Activated B cell treated with CpG ODN at 0.5 μM for 24 hours (primary cell): ENCODE data around the gene MSI2. TPM values are rescaled to one million over a fixed set of nuclear protein-coding genes. Genes with fewer than 3 reads are reported as not detected.
A peak's percentile ranks its signal among the peaks of the same experiment; 100 is the strongest.

Source experiments
- ATAC-seq: fragments of 200-7000 bp; cut with Tn5 transposase; one replicate; pipeline ENCODE4 v1.10.0; 2021; ENCODE audit warnings: low read depth, mild to moderate bottlenecking, moderate library complexity
- CTCF ChIA-PET: fragments of 350-600 bp; sonication (Branson Sonifier 250); formaldehyde crosslinking; loops from one replicate; lab custom pipeline; 2021; ENCODE audit warnings: antibody characterized with exemption; lab: Charles Lee
- POLR2A ChIA-PET: fragments of 350-600 bp; sonication (Branson Sonifier 250); formaldehyde crosslinking; loops from one replicate; lab custom pipeline; 2021; ENCODE audit warnings: antibody characterized with exemption; lab: Charles Lee
- DNase-seq: peaks from one replicate; pipeline ENCODE4 v3.0.0; 2022
- H3K27ac Mint-ChIP-seq: one replicate; pipeline ENCODE4 v1.8.0; 2020; ENCODE audit warnings: mixed read lengths
- H3K27me3 Mint-ChIP-seq: one replicate; pipeline ENCODE4 v1.8.0; 2021; ENCODE audit warnings: mixed read lengths
- H3K36me3 Mint-ChIP-seq: one replicate; pipeline ENCODE4 v1.8.0; 2021; ENCODE audit warnings: low read depth, mixed read lengths
- H3K4me1 Mint-ChIP-seq: one replicate; pipeline ENCODE4 v1.8.0; 2021; ENCODE audit warnings: mixed read lengths
- H3K4me3 Mint-ChIP-seq: one replicate; pipeline ENCODE4 v1.8.0; 2020; ENCODE audit warnings: mild to moderate bottlenecking, mixed read lengths
- H3K9me3 Mint-ChIP-seq: one replicate; pipeline ENCODE4 v1.8.0; 2020; ENCODE audit warnings: mixed read lengths
- intact Hi-C: fragments of 100-400 bp; cut with micrococcal nuclease; formaldehyde crosslinking; loops from one replicate; pipeline ENCODE4 v1.15.1; 2024
- total RNA-seq: library from RNA; stranded (reverse); gene quantifications from 2 replicates; pipeline ENCODE4 v1.2.3, GENCODE V29; 2022
- TF ChIP-seq, protein P1 (sequence below): fragments of 200-600 bp; IDR thresholded peaks from one replicate; pipeline ENCODE4 v1.8.0; 2022; ENCODE audit warnings: antibody characterized with exemption, mild to moderate bottlenecking

The MSI2 gene
- total RNA-seq, 1 donor from 2014 or later: 102 TPM

DNA sequence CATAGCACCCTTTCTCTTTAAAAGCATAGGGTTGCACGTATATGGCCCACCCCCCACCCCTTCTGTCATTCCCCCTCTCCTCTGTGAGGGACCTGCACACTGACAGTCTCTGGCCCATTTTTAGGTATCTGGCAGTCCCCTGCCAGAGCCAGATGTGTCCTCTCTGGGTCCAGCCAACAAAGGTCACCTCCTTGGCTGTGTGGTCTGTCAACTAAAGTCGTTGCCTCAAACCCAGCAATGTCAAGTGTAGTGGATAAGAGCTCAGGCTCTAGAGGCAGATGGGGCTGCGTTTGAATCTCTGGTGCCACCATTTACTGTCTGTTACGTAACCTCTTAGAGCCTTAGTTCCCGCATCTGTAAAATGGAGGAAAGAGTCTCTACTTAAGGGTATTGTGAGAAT, 211.5 kb downstream of the MSI2 start:
- Mint-ChIP-seq H3K4me3 (no peak overlapping the region), H3K36me3 (no peaks in the 10 kb centered on the region), H3K27me3 (no peaks in the 10 kb centered on the region), H3K9me3 (no peaks in the 10 kb centered on the region), H3K4me1 (peaks cover 69% of the 10 kb centered on the region), H3K27ac (no peak overlapping the region)
- TF ChIP-seq, protein P1, sequence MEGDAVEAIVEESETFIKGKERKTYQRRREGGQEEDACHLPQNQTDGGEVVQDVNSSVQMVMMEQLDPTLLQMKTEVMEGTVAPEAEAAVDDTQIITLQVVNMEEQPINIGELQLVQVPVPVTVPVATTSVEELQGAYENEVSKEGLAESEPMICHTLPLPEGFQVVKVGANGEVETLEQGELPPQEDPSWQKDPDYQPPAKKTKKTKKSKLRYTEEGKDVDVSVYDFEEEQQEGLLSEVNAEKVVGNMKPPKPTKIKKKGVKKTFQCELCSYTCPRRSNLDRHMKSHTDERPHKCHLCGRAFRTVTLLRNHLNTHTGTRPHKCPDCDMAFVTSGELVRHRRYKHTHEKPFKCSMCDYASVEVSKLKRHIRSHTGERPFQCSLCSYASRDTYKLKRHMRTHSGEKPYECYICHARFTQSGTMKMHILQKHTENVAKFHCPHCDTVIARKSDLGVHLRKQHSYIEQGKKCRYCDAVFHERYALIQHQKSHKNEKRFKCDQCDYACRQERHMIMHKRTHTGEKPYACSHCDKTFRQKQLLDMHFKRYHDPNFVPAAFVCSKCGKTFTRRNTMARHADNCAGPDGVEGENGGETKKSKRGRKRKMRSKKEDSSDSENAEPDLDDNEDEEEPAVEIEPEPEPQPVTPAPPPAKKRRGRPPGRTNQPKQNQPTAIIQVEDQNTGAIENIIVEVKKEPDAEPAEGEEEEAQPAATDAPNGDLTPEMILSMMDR: no peak
- DNase-seq: no peak
- ChIA-PET CTCF (no interaction called here), POLR2A (interaction anchor here (0.7 kb wide), 1 partner anchor 30 kb away, joined by 4 read pairs; no protein-coding TSS in a partner anchor)
- intact Hi-C loops: no loop called here
- no peak for ATAC-seq

DNA sequence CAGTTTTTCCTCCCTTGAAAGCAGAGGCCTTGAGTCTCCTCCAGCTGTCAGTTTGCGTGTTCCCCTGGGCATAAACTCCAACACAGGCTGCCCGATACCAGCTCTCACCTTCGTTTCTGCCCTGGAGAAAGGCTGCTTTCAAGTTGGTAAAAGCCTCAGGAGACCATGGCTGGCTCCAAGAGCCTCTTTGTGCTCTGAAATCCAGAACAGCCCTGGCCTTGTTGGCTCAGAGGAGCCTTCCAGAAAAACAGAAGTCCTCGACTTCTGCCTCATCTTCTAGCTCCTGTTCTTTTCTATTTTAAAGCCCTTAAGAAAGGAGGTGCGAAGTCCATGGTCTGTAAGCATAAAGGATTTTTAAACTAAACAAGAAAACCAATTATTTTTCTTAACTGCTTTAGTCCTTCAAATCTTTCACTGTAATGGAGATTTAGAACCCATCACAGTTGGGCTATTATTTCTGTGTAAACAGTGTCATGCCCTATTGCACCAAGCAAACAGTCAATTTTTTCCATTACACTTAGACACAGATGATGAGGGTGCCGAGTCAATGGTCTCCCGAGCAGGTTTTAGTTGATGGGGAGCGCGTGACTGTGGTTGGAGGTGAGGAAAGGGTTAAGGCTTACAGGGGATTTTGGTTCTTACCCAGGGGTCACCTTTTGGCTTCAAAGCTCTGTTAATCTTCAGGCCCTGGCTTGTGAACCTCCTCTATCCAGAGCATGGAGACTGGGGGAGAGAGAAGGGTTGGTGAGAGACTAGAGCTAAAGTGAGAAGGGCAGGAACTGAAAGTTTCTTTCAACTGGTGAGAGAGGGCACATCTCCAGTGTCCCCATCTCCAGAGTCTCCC, 212.8 kb downstream of the MSI2 start:
- ChIA-PET CTCF (no interaction called here), POLR2A (interaction anchor here (0.7 kb wide), 2 partner anchors 26 to 208 kb away, joined by 3 to 5 read pairs; no protein-coding TSS in a partner anchor)
- Mint-ChIP-seq H3K36me3 (peaks cover 5% of the 10 kb centered on the region), H3K4me1 (peaks cover 58% of the 10 kb centered on the region), H3K9me3 (no peaks in the 10 kb centered on the region), H3K4me3 (peak overlapping the region; percentile 41), H3K27me3 (no peaks in the 10 kb centered on the region), H3K27ac (peak overlapping the region; percentile 53)
- TF ChIP-seq, protein P1: no peak
- ATAC-seq (peak; percentile 48), DNase-seq (no peak)
- intact Hi-C loops: no loop called here

DNA sequence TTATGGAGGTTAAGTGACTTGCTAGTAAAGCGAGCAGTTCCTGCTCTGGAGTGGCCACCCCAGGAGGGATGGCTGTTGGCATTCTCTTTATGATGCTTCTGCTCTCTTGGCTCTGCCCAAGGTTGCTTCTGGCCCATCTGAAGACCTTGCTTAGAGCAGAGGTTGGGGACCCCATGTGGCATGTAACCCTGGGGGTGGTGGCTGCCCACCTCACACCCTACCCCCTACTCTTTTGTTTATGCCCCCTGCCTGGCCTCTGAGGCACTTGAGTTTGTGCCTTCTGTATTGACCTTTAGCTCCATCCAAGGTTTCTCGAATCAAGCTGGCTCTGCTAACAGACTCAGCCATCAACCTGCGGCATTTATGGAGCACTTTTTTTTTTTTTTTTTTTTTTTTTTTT, 214.6 kb downstream of the MSI2 start:
- Mint-ChIP-seq H3K36me3 (peaks cover 5% of the 10 kb centered on the region), H3K9me3 (no peaks in the 10 kb centered on the region), H3K4me3 (no peak overlapping the region), H3K4me1 (peaks cover 44% of the 10 kb centered on the region), H3K27ac (no peak overlapping the region), H3K27me3 (no peaks in the 10 kb centered on the region)
- TF ChIP-seq, protein P1: no peak
- intact Hi-C loops: no loop called here
- no peak for ATAC-seq
- ChIA-PET POLR2A (no interaction called here), CTCF (no interaction called here)
- no peak for DNase-seq

DNA sequence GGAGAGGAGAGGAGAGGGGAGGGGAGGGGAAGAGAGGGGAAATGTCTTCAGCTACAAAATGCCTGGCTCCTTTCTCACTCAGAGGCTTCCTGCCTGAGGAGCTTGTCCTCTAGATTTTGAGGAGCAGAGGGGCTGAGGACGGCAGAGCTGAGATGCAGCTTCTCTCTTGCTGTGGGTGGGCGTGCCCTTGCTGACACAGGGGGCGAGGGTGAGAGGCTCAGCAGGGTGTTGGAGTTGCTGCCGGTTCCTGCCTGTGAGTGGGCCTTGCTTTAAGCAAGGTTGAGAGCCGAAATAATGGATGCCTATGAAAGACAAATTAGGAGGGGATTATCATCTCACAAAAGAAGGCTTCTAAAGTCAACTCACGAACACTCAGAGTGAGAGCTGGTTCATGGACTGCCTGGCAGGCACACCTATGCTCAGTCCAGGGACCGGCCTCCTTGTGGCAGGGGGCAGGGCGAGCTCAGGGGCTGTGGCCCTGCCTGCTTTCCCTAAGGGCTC, 215.6 kb downstream of the MSI2 start:
- ChIA-PET POLR2A (no interaction called here), CTCF (interaction anchor here (0.9 kb wide), 1 partner anchor 229 kb away, joined by 3 read pairs; no protein-coding TSS in a partner anchor)
- Mint-ChIP-seq H3K4me3 (no peak overlapping the region), H3K36me3 (peaks cover 5% of the 10 kb centered on the region), H3K4me1 (peaks cover 34% of the 10 kb centered on the region), H3K27me3 (no peaks in the 10 kb centered on the region), H3K9me3 (no peaks in the 10 kb centered on the region), H3K27ac (no peak overlapping the region)
- TF ChIP-seq, protein P1: no peak
- ATAC-seq (no peak), DNase-seq (no peak)
- intact Hi-C loops: no loop called here

DNA sequence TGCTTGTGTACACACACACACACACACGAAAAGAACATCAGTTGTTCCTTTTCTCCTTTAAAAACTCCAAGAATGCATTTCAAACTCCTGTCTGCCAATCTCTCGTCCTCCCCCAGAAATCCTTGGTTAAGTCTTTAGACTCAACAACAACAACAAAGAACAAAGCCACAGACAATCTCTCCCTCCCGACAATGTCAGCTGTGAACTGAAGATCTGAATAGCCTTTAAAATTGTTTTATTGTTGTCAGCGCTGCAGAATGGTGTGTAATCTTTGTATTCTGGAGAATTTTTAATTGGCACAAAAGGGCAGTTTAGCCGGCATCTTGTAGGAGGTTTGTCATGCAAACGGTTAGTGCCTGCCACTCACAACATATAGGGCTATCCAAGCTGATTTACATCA, 219.5 kb downstream of the MSI2 start:
- no peaks in the 10 kb centered on the region for H3K9me3 Mint-ChIP-seq
- DNase-seq (no peak), ATAC-seq (no peak)
- no peaks in the 10 kb centered on the region for H3K27me3 Mint-ChIP-seq
- ChIA-PET POLR2A (no interaction called here), CTCF (no interaction called here)
- TF ChIP-seq, protein P1: no peak
- H3K4me1 Mint-ChIP-seq: peaks cover 14% of the 10 kb centered on the region
- H3K36me3 Mint-ChIP-seq: peaks cover 12% of the 10 kb centered on the region
- H3K27ac Mint-ChIP-seq: no peak overlapping the region
- H3K4me3 Mint-ChIP-seq: no peak overlapping the region
- intact Hi-C loops: no loop called here
